GM19452 (cell line): ENCODE results near the gene RWDD4.

Source experiments
- ATAC-seq: cut with Tn5 transposase; IDR thresholded peaks from one replicate; pipeline ENCODE4 v1.9.1; 2021; ENCODE audit not compliant: unreplicated experiment

RWDD4 gene

GRCh38 chr4:183601381-183601780, 57.6 kb downstream of the RWDD4 start:
- ATAC-seq = no peak

DNA sequence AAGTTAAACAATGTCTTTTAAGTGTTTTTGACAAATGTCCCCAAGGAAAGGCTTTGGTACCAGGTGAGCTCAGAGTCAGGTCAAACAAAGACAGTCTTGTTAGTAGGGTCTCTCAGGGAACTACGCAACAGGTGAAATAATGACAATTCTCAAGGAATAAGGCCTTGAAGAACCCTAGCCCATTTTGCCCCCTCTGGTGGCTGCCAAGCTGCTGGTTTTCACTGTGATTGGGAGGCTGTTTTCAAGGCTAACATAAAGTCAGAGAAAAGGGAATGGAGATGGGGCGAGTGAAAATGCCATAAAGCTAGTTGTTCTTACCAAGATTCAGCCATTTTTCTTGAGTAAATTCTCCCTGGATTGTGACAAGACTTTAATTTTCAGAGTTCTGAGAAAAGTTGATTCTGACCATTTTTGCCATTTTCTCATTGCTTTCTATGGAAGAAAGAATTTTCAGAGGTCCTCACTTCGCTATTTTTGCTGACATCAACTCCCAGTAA, 58.7 kb downstream of the RWDD4 start:
- no peak for ATAC-seq

GRCh38 chr4:183599690-183600089, 59.3 kb downstream of the RWDD4 start:
- ATAC-seq = peak; percentile 81

GRCh38 chr4:183599284-183599683, 59.7 kb downstream of the RWDD4 start:
- peak; percentile 46 for ATAC-seq

GRCh38 chr4:183596067-183596757, 62.8 kb downstream of the RWDD4 start:
- ATAC-seq = no peak

DNA sequence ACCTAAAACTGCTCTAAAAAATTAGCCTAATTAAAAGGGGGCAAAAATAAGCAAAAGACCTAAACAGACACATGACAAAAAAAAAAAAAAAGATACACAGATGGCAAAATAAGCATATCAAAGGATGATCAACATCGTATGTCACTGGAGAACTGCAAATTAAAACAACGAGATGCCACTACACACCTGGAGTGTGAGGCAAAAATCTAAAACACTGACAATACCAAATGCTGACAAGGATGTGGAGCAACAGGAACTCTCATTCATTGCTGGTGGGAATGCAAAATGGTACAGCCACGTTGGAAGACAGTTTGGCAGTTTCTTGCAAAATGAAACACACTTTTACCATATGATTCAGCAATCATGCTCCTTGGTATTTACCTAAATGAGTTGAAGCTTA, 64.2 kb downstream of the RWDD4 start:
- ATAC-seq = no peak

- no peak for ATAC-seq
Observed at GRCh38 chr4:183591301-183591700, 67.7 kb downstream of the RWDD4 start.
